HL-60 (cell line): ENCODE measurements around the gene RENBP.

ENCODE experiments used
- GABPA ChIP-seq: IDR thresholded peaks from 2 replicates; pipeline ENCODE4 v1.6.1; 2012; ENCODE audit warnings: low read depth
- TF ChIP-seq, protein P1 (sequence below): IDR thresholded peaks from one replicate; pipeline ENCODE4 v1.5.1; 2011; ENCODE audit warnings: low read length, control low read depth, inconsistent platforms; ENCODE audit not compliant: insufficient read depth

DNA sequence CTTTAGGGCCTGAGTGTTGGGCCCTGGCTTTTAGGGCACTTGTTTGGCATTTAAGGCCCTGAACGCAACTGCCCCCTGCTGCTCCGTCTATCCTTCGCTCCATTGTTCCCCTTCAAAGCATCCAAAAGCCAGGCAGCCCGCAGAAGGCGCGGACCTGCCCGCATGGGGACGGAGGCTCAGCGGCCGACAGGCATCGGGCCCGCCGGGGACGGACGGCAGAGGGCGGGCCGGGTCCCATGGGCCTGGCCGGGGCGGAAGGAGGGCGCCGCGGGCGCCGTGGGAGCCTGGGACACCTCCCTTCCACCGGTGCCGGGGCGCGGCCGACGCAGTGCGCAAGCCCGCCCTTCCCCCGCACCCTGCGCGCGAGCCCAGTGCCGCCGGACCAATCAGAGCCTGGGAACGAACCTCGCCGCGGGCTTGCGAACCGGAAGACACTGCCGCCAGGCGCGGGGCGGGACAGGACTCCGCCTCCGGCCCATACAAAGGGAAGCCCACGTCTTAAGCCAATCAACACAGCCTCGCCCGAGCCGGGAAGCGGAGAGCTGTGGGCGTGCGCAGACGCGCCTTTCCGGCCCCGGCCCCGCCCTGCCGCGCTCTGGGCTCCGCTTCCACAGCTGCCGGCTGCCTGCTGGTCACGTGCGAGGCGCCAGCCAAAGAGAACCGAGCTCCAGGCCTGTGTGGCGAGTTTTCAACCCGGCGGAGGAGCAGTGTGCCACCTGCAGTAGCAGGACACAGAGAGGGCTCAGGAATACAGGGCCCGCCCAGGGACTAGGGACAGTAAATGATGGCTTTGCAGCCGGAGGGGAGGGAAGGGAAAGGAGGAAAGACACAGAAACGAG, 16.3 kb downstream of the RENBP start:
- TF ChIP-seq GABPA, result no peak; the same call in 1 of the 2 replicates
- TF ChIP-seq, protein P1, sequence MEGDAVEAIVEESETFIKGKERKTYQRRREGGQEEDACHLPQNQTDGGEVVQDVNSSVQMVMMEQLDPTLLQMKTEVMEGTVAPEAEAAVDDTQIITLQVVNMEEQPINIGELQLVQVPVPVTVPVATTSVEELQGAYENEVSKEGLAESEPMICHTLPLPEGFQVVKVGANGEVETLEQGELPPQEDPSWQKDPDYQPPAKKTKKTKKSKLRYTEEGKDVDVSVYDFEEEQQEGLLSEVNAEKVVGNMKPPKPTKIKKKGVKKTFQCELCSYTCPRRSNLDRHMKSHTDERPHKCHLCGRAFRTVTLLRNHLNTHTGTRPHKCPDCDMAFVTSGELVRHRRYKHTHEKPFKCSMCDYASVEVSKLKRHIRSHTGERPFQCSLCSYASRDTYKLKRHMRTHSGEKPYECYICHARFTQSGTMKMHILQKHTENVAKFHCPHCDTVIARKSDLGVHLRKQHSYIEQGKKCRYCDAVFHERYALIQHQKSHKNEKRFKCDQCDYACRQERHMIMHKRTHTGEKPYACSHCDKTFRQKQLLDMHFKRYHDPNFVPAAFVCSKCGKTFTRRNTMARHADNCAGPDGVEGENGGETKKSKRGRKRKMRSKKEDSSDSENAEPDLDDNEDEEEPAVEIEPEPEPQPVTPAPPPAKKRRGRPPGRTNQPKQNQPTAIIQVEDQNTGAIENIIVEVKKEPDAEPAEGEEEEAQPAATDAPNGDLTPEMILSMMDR, result no peak
